ENCODE measurements around the gene EPS8.

DNA sequence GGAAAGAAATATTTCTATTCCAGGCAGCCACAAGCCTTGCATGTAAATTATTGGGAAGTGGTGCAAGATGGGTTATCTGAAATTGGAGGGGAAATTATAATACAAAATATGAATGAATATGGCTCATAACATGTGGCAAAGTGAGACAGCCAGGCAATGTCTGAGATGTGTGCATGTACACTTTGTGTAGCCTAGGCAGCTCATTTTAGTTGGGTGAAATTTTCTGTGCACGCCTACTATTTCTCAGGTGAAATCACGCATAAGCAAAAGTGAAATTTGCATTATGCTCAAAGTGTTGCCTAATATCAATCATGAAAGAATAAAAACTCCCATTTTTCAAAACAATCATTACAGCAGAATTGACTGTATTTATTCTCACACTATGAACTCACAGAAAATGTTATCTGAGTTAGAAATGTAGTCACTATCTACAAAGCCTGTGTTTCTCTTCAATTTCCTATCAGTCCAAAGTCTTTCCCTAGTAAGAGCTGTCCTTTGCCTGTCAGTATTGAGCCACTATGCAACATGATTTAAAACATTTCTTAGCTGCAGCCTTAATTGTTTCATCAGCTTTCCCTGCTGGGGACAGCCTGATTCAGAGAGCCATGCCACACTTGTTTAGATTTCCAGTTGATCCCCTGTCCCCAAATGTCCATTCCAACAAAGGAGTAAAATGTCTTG is 80.7 kb downstream of the EPS8 start:
- TF ChIP-seq POLR2AphosphoS5 (IDR thresholded peaks at IDR 0.05; ENCODE audit: low read depth, low read length), result no peak
- TF ChIP-seq, protein P1, sequence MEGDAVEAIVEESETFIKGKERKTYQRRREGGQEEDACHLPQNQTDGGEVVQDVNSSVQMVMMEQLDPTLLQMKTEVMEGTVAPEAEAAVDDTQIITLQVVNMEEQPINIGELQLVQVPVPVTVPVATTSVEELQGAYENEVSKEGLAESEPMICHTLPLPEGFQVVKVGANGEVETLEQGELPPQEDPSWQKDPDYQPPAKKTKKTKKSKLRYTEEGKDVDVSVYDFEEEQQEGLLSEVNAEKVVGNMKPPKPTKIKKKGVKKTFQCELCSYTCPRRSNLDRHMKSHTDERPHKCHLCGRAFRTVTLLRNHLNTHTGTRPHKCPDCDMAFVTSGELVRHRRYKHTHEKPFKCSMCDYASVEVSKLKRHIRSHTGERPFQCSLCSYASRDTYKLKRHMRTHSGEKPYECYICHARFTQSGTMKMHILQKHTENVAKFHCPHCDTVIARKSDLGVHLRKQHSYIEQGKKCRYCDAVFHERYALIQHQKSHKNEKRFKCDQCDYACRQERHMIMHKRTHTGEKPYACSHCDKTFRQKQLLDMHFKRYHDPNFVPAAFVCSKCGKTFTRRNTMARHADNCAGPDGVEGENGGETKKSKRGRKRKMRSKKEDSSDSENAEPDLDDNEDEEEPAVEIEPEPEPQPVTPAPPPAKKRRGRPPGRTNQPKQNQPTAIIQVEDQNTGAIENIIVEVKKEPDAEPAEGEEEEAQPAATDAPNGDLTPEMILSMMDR (IDR thresholded peaks at IDR 0.05), result no peak
- no peak for TF ChIP-seq REST (IDR thresholded peaks at IDR 0.05; ENCODE audit: insufficient read depth in 1 of 2, low read depth in 2 of 2, low read length in 1 of 2)
- no peak for TF ChIP-seq SIN3A (IDR thresholded peaks at IDR 0.05; ENCODE audit: borderline replicate concordance, insufficient read depth, low read depth, low read length)
